Epithelial cell of proximal tubule (primary cell): ENCODE results near the gene UBXN1. TPM values are rescaled to one million over a fixed set of nuclear protein-coding genes. Genes with fewer than 3 reads are reported as not detected.
A peak's percentile ranks its signal among the peaks of the same experiment; 100 is the strongest.
"Not testable (repeated sequence)": the region's sequence is repeated elsewhere in the genome, so short reads cannot be mapped to it uniquely, and the experiment has no call there.

Source experiments
- DNase-seq: peaks from one replicate; pipeline ENCODE4 v3.0.0-alpha.2; 2011; ENCODE audit warnings: low read depth
- H3K4me3 ChIP-seq: 2 replicates; pipeline ENCODE4 v1.5.1; 2011; ENCODE audit warnings: low read depth, mild to moderate bottlenecking, low read length
- total RNA-seq: library from RNA; depleted of rRNA; stranded (reverse); fragments of >200 nt; gene quantifications from 2 replicates; pipeline ENCODE4 v1.2.3, GENCODE V29; 2015
- TF ChIP-seq, protein P1 (sequence below): conservative IDR thresholded peaks from 2 replicates; pipeline ENCODE4 v1.5.1; 2012; ENCODE audit warnings: low read depth, mild to moderate bottlenecking, low read length

UBXN1 gene
- total RNA-seq, 1 donor from 2014 or later = 235 TPM

DNA sequence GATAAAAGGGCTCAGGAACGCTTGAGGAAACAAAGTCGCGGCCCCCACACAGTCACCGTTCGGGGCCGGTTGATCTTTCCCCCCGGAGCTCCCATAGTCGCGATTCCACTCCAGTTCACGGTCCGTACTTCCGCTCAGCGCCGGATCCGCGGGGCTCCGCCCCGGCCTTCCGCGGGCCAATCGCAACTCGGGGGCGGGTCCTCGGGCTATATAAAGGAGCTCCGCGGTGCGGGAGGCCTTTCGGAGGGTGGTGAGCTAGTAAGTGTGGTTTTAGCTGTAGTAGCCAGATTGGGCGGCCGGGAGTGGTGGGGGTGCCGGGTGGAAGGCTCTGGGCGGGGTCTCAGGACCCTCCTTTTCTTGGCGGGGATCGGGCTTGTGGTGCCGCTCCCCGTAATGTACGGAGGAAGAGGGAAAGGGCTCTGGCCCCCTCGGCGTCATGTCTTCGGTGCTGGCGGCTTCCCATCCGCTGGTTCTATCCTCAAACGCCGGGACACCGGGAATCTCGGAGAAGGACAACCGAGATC is 13.7 kb downstream of the UBXN1 start, which contains the start of the genes C11orf98 and CSKMT:
Gene C11orf98 (minus strand): TSS at position 136 of the 524 bp plus-strand sequence. CDS start 41 bp downstream, at position 95.
Gene CSKMT (plus strand): TSS at position 238 of the 524 bp plus-strand sequence. CDS start 568 bp downstream, outside the sequence.
- TF ChIP-seq, protein P1, sequence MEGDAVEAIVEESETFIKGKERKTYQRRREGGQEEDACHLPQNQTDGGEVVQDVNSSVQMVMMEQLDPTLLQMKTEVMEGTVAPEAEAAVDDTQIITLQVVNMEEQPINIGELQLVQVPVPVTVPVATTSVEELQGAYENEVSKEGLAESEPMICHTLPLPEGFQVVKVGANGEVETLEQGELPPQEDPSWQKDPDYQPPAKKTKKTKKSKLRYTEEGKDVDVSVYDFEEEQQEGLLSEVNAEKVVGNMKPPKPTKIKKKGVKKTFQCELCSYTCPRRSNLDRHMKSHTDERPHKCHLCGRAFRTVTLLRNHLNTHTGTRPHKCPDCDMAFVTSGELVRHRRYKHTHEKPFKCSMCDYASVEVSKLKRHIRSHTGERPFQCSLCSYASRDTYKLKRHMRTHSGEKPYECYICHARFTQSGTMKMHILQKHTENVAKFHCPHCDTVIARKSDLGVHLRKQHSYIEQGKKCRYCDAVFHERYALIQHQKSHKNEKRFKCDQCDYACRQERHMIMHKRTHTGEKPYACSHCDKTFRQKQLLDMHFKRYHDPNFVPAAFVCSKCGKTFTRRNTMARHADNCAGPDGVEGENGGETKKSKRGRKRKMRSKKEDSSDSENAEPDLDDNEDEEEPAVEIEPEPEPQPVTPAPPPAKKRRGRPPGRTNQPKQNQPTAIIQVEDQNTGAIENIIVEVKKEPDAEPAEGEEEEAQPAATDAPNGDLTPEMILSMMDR = no peak
- DNase-seq = no peak
- peak within 1 kb of the TSS; percentile 69 for H3K4me3 ChIP-seq

DNA sequence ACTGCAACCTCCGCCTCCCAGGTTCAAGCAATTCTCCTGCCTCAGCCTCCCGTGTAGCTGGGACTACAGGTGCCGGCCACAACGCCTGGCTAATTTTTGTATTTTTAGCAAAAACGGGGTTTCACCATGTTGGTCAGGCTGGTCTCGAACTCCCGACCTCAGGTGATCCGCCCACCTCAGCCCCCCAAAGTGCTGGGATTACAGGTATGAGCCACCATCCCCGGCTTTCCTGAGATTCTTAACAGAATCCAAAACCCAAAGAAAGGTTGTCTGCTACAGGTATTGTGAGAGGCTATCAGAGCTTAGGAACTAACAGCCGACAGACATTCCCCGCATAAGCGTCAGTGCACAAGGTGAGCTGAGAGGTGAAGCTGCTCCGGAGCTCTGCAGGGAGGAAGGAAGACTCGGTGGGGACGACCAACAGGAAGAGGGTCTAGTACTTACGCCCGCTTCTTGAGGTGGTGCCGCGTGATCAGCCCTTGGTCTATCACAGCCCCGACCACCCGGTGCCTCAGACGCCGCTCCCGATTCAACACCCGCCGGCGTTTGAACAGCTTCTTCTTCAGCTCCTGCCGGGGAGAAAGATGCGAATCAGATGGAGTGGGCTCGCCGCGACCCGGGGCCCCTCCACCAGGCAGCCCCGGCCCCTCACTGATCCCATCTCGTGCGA is 14.3 kb downstream of the UBXN1 start:
- no peak for DNase-seq
- TF ChIP-seq, protein P1 = no peak

DNA sequence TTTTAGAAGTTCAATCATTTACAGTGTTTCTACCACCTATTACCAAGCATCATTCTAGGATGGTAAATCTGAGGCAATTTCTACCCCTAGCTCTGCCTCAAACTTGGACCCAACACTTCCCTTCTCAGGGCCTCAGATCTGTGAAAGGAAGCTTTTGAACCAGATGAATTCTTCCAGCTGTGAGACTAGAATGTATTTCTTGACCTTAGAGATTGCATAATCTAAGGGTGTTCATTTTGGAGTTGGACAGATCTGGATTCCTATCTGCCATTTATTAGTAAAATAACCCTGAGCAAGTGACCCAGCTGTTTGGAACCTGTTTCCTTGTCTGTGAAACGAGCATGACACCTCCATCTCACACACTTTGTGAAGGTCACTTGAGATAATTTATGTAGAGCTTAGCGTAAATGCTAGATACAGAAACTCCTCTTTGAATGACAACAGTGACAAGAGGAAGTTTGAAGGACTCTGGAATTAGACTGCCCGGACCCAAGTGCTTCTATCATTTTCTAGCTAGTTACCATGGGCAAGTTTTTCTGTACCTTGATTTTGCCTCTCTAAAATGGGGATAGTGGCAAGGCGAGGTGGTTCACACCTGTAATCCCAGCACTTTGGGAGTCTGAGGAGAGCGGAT is 22.0 kb downstream of the UBXN1 start:
- TF ChIP-seq, protein P1 = no peak
- DNase-seq = no peak
- H3K4me3 ChIP-seq = no peak overlapping the region

More for the DNA sequence above, 14.3 kb downstream of the UBXN1 start:
- H3K4me3 ChIP-seq = peak overlapping the region; percentile 69

GRCh38 chr11:62654297-62654696 is 24.6 kb downstream of the UBXN1 start:
- DNase-seq = no peak
- no peak overlapping the region for H3K4me3 ChIP-seq
- TF ChIP-seq, protein P1 = no peak

- no peak for DNase-seq
- TF ChIP-seq, protein P1 = no peak
- peak overlapping the region; percentile 72 for H3K4me3 ChIP-seq
Observed at GRCh38 chr11:62652161-62653006, 26.5 kb downstream of the UBXN1 start.

DNA sequence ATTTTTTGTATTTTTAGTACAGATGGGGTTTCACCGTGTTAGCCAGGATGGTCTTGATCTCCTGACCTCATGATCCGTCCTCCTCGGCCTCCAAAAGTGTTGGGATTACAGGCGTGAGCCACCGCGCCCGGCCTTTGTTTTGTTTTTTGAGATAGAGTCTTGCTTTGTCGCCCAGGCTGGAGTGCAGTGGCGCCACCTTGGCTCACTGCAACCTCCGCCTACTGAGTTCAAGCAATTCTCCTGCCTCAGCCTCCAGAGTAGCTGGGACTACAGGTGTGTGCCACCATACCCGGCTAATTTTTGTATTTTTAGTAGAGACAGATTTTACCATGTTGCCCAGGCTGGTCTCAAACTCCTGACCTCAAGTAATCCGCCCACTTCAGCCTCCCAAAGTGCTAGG is 28.6 kb downstream of the UBXN1 start:
- DNase-seq, H3K4me3 ChIP-seq: not testable (repeated sequence)

DNA sequence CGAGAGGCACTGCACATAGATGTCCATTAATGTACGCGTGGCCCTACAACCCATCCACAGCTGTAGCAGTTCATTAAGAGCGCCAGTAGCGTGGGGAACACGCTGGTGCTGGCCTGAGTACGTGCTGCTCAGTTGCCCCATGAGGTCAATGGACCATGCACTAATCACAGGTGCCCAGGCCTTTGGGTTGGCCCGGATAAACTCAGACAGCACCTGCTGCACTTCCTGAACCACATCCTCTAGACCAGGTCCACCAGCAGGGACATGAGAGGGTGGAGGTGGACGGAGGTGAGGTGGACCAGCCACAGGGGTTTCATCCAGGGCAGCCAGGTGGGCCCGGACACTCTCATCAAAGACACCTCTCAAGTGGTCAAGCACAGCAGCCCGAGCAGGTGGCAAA is 29.4 kb downstream of the UBXN1 start:
- H3K4me3 ChIP-seq = no peak overlapping the region
- no peak for DNase-seq
- TF ChIP-seq, protein P1 = no peak
